NCI-H510A treated with DMSO at 0.1 percent for 48 hours (cell line): ENCODE data around the gene SOX18.

Experiments used
- DNase-seq: peaks from one replicate; lab custom pipeline; 2025; lab: John Stamatoyannopoulos, UW

Gene SOX18

GRCh38 chr20:64068386-64069208, 19.2 kb upstream of the SOX18 start:
- DNase-seq, result no peak

GRCh38 chr20:64067733-64068307, 18.4 kb upstream of the SOX18 start:
- no peak for DNase-seq

- DNase-seq, result no peak
Observed at GRCh38 chr20:64067005-64067632, 17.7 kb upstream of the SOX18 start.

- no peak for DNase-seq
Observed at GRCh38 chr20:64065974-64066343, 16.5 kb upstream of the SOX18 start.

- no peak for DNase-seq
Observed at GRCh38 chr20:64065062-64065973, 15.9 kb upstream of the SOX18 start.

- DNase-seq, result no peak
Observed at GRCh38 chr20:64064145-64064698, 14.8 kb upstream of the SOX18 start.

- DNase-seq, result no peak
Observed at GRCh38 chr20:64063389-64064144, 14.1 kb upstream of the SOX18 start.

- peak; percentile 93 for DNase-seq
Observed at GRCh38 chr20:64062596-64063388, 13.4 kb upstream of the SOX18 start, which contains the start of gene TCEA2. TSS of gene TCEA2 (plus strand) at chr20:64063198. CDS start at chr20:64063313, 115 bp downstream.

GRCh38 chr20:64062276-64062595, 12.8 kb upstream of the SOX18 start:
- no peak for DNase-seq

- DNase-seq, result no peak
Observed at GRCh38 chr20:64058536-64058935, 9.1 kb upstream of the SOX18 start.

GRCh38 chr20:64057628-64058498, 8.4 kb upstream of the SOX18 start:
- peak; percentile 50 for DNase-seq

- no peak for DNase-seq
Observed at GRCh38 chr20:64056889-64057627, 7.6 kb upstream of the SOX18 start.

- no peak for DNase-seq
Observed at GRCh38 chr20:64056639-64056888, 7.1 kb upstream of the SOX18 start.

GRCh38 chr20:64055893-64056638, 6.6 kb upstream of the SOX18 start:
- DNase-seq, result no peak

GRCh38 chr20:64055396-64055892, 6.0 kb upstream of the SOX18 start:
- DNase-seq, result no peak

- no peak for DNase-seq
Observed at GRCh38 chr20:64053841-64054661, 4.6 kb upstream of the SOX18 start.
